Activated CD8-positive, alpha-beta memory T cell treated with anti-CD3 and anti-CD28 coated beads for 36 hours (primary cell): ENCODE results near the gene M6PR. TPM values are rescaled to one million over a fixed set of nuclear protein-coding genes. Genes with fewer than 3 reads are reported as not detected.

Experiments
- CTCF ChIA-PET: fragments of 350-600 bp; sonication (Branson Sonifier 250); formaldehyde crosslinking; loops from one replicate; lab custom pipeline; 2021; ENCODE audit warnings: antibody characterized with exemption; lab: Charles Lee
- POLR2A ChIA-PET: fragments of 350-600 bp; sonication (Branson Sonifier 250); formaldehyde crosslinking; loops from one replicate; lab custom pipeline; 2021; ENCODE audit warnings: antibody characterized with exemption; lab: Charles Lee
- total RNA-seq, 2 experiments: library from RNA; stranded (reverse); gene quantifications; one replicate each; pipeline ENCODE4 v1.2.3, GENCODE V29; 2021

The M6PR gene
- total RNA-seq, 2 experiments from 2014 or later, result 229 to 238 TPM

- CTCF ChIA-PET, result no interaction called here
- POLR2A ChIA-PET, result no interaction called here
These were observed 31.7 kb downstream of the M6PR start for GRCh38 chr12:8917751-8918150.

GRCh38 chr12:8917031-8917430 lies 32.4 kb downstream of the M6PR start:
- ChIA-PET POLR2A (no interaction called here), CTCF (no interaction called here)

GRCh38 chr12:8916154-8916553 lies 33.3 kb downstream of the M6PR start:
- CTCF ChIA-PET, result interaction anchor here (0.8 kb wide), 1 partner anchor 372 kb away, joined by 3 read pairs; no protein-coding TSS in a partner anchor
- POLR2A ChIA-PET, result no interaction called here

DNA sequence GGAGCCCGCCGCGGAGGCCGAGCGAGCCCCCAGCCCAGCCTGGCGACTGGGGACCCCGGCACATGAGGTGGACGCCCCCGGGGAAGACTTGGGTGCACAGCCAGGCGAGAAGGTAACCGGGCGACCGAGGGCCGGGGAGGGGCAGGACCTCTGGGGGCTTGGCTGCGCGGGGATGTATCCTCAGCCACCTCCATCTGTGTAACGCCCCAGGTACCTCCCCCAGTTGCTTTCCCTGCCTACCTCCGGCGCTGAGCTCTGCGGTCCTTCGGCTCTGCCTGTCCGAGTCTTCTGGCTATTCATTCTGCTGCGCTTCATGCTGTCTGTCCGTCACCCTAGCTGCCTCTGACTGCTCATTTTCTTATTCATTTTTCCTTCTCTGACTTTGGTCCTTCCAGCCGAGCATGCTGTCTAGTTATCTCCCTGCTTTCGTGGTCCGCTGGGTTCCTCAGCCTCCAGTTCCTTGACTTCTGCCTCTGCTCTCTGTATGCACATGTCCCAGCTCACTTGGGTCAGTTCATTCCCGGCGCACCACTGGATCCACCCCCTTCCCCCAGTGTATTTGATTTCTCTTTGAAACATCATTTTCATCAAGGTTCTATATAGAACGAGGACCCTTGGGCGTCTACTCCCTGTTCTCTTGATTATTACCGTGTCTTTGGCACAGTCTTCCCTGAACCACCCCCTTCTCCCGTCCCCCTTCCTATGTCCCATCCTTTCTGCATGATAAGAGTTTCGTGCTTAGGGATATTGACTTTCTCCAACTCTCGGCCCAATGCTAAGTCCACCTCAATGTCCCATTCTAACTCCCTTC lies 34.5 kb downstream of the M6PR start:
- POLR2A ChIA-PET, result interaction anchor here (0.5 to 1.0 kb wide), 2 partner anchors 35 to 77 kb away, joined by 4 to 5 read pairs; partner anchors contain the start of gene M6PR
- CTCF ChIA-PET, result interaction anchor here (0.8 to 1.0 kb wide), 2 partner anchors 77 to 258 kb away, joined by 3 read pairs; no protein-coding TSS in a partner anchor

DNA sequence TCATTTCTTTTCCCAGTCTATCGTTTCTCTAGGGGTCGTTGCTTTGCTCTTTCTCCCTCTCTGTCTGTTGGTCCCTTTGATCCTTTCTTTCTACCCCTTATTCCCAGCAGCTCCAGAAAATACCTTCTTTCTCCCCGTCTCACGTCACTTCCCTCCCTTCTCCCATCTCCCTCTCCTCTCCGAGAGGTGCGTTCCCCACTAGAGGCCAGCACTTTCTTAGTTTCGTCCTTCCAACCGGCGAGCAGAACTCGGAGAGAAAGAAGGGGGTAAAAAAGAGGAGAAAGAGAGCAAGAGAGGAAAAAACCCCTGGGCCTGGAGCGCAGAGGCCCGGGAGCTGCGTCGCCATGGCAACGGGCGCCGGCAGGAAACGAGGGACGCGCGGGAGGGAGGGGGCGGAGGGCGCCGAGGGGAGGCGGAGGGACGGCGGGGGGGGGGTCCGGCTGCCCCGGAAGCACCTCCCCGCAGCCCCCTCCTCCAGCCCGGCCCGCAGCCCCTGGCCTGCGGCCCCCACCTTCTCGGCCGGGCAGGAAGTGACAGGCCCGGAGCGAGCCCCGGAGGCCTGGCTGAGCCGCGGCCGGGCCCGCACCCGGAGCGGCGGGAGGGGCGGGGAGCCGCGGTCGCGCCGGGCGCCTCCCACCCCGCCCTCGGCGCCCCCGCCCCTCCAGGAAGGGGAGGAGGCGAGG lies 35.3 kb downstream of the M6PR start, which contains the start of gene PHC1:
PHC1 (plus strand) TSS at position 477 of the 683 bp plus-strand sequence. CDS start 3,169 bp downstream, outside the sequence.
- POLR2A ChIA-PET, result interaction anchor here (1.0 kb wide), 1 partner anchor 35 kb away, joined by 4 read pairs; the partner anchor contains the start of gene M6PR
- CTCF ChIA-PET, result interaction anchor here (0.8 to 1.4 kb wide), 3 partner anchors 78 to 257 kb away, joined by 3 read pairs; no protein-coding TSS in a partner anchor

- POLR2A ChIA-PET, result no interaction called here
- CTCF ChIA-PET, result interaction anchor here (1.4 kb wide), 1 partner anchor 125 kb away, joined by 3 read pairs; no protein-coding TSS in a partner anchor
These were observed 35.8 kb downstream of the M6PR start for GRCh38 chr12:8913702-8914032.

GRCh38 chr12:8912914-8913313 lies 36.5 kb downstream of the M6PR start:
- CTCF ChIA-PET, result interaction anchor here (1.4 kb wide), 1 partner anchor 126 kb away, joined by 3 read pairs; no protein-coding TSS in a partner anchor
- POLR2A ChIA-PET, result no interaction called here

DNA sequence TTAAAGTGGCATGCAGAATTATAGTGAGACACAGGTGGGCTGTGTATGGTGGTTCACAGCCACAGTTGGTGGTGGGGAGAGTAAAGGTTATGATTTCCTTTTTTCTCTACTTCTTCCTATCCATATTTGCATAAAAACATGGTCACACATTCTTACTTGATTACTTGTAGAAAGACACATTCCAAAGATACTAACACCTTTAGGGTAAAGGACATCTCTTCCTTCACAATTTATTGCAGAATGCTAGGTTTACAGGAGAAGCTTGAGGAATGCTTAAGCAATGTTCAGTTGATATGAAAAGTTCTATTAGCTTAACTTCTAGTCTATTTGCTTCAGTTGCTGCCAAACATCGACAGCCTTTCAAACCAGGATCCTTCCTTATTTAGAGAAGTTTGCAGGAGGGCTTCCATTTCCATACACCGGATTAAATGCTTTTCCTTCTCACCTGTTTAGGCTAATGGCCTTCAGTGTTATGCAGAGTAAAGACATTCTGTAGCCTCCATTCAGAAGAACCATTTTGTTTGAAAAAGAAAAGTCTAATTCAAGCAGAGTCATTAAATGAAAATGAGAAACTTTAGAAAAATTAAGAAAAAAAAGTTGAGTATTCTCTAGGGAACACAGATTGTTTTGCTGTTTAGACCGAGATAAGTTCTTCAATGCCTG lies 37.7 kb downstream of the M6PR start:
- CTCF ChIA-PET, result no interaction called here
- POLR2A ChIA-PET, result no interaction called here

DNA sequence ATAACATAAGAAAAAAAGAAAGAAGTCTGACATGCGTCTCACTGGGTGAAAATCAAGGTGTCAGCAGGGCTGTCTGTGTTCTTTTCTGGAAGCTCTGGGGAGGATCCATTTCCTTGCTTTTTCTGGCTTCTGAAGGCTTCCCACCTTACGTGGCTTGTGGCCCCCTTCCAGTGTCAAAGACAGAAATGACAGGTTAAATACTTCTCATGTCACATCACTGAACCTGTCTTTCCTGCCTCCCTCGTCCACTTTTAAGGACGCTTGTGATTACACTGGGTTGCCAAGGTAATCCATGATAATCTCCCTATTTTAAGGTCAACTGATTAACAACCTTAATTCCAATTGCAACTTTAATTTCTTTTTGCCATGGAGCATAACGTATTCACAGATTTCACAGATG lies 39.7 kb downstream of the M6PR start:
- CTCF ChIA-PET, result interaction anchor here (0.7 to 0.8 kb wide), 2 partner anchors 10 to 253 kb away, joined by 3 read pairs; no protein-coding TSS in a partner anchor
- POLR2A ChIA-PET, result no interaction called here

- ChIA-PET CTCF (no interaction called here), POLR2A (no interaction called here)
These were observed 41.9 kb downstream of the M6PR start for GRCh38 chr12:8907513-8907912.

- CTCF ChIA-PET, result no interaction called here
These were observed 42.9 kb downstream of the M6PR start for GRCh38 chr12:8906266-8907180.

GRCh38 chr12:8905546-8905945 lies 43.9 kb downstream of the M6PR start:
- CTCF ChIA-PET, result interaction anchor here (1.0 kb wide), 1 partner anchor 144 kb away, joined by 3 read pairs; no protein-coding TSS in a partner anchor
- POLR2A ChIA-PET, result no interaction called here

More at GRCh38 chr12:8906266-8907180, 42.9 kb downstream of the M6PR start:
- POLR2A ChIA-PET, result no interaction called here

GRCh38 chr12:8904665-8905064 lies 44.8 kb downstream of the M6PR start:
- CTCF ChIA-PET, result interaction anchor here (1.3 kb wide), 1 partner anchor 45 kb away, joined by 3 read pairs; the partner anchor contains the start of gene M6PR
- POLR2A ChIA-PET, result no interaction called here

DNA sequence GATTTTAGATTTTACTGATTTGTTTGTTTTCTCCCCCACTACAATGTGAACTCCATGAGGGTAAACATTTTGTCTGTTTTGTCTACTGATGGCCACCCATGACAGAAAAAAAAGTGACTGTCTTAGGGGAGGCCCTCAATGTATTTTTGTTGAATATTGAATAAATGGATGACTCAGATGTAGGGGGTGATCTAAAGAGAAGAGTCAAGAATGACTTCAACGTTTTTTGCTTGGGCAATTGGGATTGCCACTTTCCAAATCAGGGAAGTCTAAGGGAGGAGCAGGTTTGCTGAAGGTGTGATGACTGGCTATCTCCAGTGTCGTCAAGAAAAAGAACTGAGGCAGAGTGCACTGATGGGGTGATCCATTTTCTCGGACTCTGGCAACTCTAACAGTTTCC lies 45.8 kb downstream of the M6PR start:
- POLR2A ChIA-PET, result no interaction called here

GRCh38 chr12:8902703-8903102 lies 46.7 kb downstream of the M6PR start:
- POLR2A ChIA-PET, result interaction anchor here (0.6 kb wide), 1 partner anchor 123 kb away, joined by 3 read pairs; no protein-coding TSS in a partner anchor
- CTCF ChIA-PET, result interaction anchor here (1.5 kb wide), 1 partner anchor 12 kb away, joined by 3 read pairs; no protein-coding TSS in a partner anchor

More for the DNA sequence above, 45.8 kb downstream of the M6PR start:
- CTCF ChIA-PET, result no interaction called here

- CTCF ChIA-PET, result no interaction called here
These were observed 49.6 kb downstream of the M6PR start for GRCh38 chr12:8899830-8900229.

DNA sequence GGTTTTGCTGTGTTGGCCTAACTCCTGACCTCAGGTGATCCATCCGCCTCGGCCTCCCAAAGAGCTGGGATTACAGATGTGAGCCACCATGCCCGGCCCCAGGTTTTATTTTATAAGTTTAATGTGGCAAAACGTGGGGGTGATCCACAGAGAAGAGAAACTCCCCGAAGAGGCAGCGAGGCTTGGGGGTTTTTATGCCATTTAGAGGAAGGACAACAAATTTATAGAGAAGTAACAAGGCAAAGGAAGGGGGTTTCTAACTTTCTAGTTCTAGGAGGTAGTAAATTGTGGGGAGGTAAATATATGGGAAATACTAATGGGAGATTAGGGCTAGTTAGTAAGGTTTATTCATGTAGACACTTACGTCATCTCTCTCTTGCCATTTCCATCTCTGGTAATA lies 52.4 kb downstream of the M6PR start:
- CTCF ChIA-PET, result no interaction called here
- POLR2A ChIA-PET, result no interaction called here

More at GRCh38 chr12:8899830-8900229, 49.6 kb downstream of the M6PR start:
- POLR2A ChIA-PET, result no interaction called here

GRCh38 chr12:8894986-8895385 lies 54.5 kb downstream of the M6PR start:
- ChIA-PET POLR2A (no interaction called here), CTCF (interaction anchor here (0.7 kb wide), 1 partner anchor 144 kb away, joined by 3 read pairs; no protein-coding TSS in a partner anchor)
